GM18507 (cell line): ENCODE measurements around the gene GALNT2.
A peak's percentile ranks its signal among the peaks of the same experiment; 100 is the strongest.

Experiments used
- DNase-seq: peaks from one replicate; pipeline ENCODE4 v3.0.0; 2011; ENCODE audit warnings: low read depth; ENCODE audit not compliant: insufficient read length; ENCODE audit errors: extremely low spot score
- FAIRE-seq: peaks from 2 replicates; lab custom pipeline; 2011; peaks lifted over from hg19 to GRCh38; lab: Jason Lieb, UNC

GALNT2 gene

DNA sequence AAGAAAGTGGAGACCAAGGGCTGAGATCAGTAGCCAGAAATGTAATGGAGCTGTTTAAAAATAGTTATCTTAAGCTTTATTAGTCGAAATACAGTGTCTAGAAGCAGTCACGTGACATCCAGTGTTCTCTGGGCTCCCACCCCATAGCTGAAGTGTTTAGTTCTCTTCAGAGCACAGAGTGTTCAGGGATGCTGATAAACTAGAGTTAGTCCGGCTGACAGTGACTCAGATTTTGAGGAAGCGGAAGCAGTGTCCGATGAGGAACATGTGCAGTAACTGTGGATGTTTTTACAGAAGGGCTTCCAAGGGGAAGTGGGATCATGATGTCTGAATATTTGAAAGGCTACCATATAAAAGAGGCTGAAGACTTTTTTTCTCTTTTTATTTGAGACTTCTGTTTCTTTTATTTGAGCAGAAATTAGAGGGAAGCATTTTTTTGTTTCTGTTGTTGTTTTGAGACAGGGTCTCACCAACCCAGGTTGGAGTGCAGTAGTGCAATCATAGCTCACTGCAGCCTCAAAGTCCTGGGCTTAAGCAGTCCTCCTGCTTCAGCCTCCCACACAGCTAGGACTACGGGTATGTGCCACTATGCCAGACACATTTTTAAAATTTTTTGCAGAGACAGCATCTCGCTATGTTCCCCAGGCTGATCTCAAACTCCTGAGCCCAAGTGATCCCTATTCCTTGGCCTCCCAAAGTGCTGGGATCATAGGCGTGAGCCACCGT, 124.2 kb downstream of the GALNT2 start:
- FAIRE-seq: no peak
- DNase-seq: no peak

- FAIRE-seq (no peak), DNase-seq (no peak)
These were observed 124.8 kb downstream of the GALNT2 start for GRCh38 chr1:230191855-230192254.

- no peak for DNase-seq
- FAIRE-seq: no peak
These were observed 127.5 kb downstream of the GALNT2 start for GRCh38 chr1:230194525-230194924.

DNA sequence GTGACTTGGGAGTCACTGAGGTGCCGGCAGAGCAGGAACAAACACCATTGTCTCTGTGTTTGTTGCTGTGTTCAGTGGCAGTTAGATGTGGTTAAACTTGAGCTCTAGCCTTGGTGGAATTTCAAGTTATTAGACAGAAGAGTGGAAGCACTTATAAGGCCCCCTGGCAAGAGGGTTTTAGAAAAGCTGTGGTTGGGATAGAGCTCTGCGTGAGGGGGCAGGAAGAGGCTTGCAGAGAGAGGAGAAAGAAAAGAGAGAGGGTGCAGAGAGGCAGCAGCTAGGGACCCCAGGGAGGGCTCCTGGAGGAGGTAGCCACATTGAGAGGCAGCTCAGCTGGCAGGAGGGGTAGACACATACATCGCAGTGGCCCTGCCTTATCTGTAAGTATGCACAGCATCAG, 128.2 kb downstream of the GALNT2 start:
- DNase-seq (no peak), FAIRE-seq (no peak)

- FAIRE-seq (no peak), DNase-seq (no peak)
These were observed 129.0 kb downstream of the GALNT2 start for GRCh38 chr1:230196077-230196476.

DNA sequence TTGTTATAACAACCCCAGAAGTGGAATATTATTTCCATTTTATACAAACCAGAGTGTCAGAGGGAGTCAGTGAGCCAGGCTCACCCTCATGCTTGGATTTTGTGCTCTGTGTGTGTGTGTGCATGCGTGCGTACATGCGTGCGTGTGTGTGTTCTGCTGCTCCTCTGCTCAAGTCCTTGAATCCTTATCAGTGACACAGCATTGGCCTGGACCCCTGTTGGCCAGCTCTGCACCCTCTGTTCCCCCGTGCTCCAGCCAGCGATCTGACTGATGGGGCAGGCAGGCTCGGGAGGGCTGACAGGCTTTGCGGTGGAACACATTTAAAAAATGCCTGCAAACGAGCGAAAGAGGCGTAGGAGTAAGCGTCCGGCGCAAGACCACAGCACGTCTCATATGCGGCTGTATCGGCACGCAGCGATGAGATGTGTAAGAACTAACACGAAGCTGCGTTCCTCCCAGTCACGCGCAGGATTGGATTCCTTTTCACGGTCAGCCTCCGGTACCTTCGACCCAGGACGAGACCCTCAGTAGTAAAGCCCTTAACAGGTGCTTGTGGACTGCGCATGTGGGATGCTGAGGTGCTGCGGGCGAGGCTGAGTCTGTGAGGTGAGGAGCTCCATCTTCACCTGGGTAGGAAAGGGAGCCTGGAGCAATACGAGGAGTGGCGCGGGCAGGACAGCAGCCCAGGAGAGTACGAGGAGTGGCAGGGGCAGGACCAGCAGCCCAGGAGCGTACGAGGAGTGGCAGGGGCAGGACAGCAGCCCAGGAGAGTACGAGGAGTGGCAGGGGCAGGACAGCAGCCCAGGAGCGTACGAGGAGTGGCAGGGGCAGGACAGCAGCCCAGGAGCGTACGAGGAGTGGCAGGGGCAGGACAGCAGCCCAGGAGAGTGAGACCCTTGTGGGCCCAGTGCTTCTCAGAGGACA, 130.9 kb downstream of the GALNT2 start:
- DNase-seq (no peak), FAIRE-seq (no peak)

DNA sequence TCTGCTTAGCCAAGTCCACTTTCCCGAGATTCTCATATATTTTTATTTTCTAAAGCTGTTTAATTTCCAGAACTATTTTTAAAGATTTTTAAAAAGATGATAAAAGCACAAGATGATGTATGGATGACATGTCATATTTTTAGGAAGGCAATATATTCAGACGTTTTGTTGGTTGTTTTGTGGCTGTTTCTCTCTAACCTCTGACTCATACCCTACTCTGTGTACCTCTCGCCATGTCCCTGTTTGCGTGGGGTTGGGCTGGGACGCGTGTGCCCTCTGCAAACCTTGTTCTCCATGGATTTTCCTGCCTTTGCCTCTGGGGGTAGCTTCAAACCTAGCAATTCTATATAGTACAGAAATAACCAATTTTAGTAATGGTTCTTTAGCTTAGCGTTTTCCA, 132.0 kb downstream of the GALNT2 start:
- no peak for DNase-seq
- FAIRE-seq: no peak

GRCh38 chr1:230199554-230199953, 132.5 kb downstream of the GALNT2 start:
- FAIRE-seq (no peak), DNase-seq (no peak)

- DNase-seq: no peak
- FAIRE-seq: no peak
These were observed 133.2 kb downstream of the GALNT2 start for GRCh38 chr1:230200276-230200675.

DNA sequence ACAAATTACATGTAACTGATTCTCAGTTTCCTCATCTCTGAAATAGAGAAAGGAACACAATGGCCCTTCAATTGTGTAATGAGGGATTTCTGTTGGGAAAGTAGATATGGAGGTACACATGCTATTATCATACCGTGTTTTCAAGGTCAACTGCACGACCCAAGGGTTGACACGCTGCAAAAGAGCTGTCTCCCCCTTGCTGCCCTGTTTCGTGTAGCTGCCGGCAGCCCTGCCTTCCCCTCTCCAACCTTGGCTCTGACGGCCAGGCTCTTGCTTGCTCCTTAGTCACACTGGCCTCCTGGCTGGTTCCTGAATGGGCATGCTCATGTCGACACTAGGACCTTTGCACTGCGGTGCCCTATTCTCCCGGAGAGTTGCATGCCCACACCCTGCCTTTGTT, 134.4 kb downstream of the GALNT2 start:
- FAIRE-seq: no peak
- DNase-seq: no peak

DNA sequence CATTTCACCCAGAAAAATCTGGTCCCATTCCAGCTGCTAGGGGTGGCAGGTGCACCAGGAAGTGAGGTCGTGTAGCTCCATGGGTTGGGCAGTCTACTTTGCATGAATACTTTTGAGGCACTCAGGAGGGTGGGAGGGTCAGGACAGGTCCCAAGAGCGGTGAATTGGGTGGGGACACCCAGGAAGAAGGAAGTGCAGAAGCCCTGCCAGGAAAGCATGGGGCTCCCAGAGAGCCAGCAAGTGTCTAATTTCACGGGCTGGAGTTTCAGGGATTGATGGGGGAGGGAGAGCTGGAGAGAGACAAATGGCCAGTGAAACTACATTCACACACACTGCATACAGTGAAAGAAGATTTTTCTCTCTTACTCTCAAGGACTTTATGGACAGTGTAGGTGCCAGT, 137.8 kb downstream of the GALNT2 start:
- no peak for DNase-seq
- FAIRE-seq: no peak

GRCh38 chr1:230205719-230206198, 138.7 kb downstream of the GALNT2 start:
- no peak for FAIRE-seq
- no peak for DNase-seq

- DNase-seq (no peak), FAIRE-seq (no peak)
These were observed 139.2 kb downstream of the GALNT2 start for GRCh38 chr1:230206207-230206606.

- DNase-seq (no peak), FAIRE-seq (no peak)
These were observed 139.9 kb downstream of the GALNT2 start for GRCh38 chr1:230206976-230207375.

DNA sequence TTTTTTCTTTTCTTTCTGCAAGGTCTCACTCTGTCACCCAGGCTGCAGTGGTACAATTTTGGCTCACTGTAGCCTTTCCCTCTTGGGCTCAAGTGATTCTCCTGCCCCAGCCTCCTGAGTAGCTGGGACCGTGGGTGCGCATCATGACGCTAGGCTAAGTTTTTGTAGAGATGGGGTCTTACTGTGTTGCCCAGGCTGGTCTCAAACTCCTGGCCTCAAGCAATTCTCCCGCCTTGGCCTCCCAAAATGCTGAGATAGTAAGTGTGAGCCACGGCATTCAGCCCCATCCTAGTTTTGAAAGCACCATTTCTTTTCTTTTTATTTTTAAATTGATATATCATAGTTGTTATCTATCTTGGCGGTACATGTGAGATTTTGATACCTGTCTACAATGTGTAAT, 140.6 kb downstream of the GALNT2 start:
- FAIRE-seq (no peak), DNase-seq (no peak)

DNA sequence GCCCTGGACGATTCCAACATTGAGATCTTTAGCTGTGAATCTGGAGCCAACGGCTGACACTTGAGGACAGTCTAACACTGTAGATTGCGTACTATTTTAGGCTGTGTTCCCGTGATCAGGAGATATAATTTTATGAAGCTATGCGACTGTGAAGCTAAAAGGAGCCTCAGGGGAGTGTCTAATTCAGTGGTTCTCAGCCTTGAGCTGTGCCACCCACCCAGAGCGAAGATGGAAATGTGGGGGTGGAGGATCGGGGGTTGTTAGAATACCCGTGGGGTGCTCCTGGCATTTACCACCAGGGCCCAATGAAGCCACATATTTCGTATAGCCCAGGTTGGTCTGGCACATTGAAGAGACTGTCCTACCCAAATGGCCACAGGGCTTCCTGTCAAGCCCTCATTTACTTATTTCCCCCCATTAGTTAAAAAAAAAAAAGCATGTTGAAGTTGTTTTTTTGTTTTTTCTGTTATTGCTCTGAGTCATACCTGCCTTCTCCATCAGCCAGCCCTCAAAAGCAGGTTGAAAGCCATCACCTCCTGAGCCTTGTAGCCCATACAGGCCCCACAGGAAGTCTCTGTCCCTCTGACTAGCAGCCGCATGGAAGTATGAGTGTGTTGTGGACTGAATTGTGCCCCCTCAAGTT, 141.7 kb downstream of the GALNT2 start:
- FAIRE-seq (peak; percentile 70), DNase-seq (peak; percentile 12)

DNA sequence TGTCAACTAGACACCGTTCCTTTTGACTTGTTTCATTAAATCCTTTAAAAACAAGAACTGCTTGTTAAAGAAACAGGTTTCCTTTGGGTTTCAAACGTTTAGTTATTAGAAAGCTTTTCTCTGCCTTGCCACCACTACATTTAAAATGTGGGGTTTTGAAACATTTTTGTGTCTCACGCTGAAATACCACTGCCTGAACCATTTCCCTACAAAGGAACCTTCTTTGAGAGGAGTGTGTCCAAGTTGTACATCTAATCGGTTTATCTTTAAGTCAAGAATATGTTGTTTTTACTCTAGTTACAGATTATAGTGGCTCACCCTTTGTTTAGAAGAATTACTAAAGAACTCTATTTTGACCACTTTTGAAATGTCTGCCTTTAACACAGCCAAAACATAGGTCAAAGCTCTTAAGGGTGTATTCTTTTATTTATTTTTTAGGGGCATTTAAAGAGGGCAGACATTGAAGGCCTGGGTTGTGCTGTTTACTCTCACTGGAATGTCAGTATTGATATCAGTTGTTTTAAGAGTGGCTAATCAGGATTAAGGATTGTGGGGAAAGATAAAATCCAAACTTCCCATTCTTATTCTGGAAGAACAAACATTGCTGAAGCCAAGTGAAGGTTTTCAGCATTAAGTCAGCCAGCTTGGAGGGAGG, 143.4 kb downstream of the GALNT2 start:
- DNase-seq (no peak), FAIRE-seq (no peak)

DNA sequence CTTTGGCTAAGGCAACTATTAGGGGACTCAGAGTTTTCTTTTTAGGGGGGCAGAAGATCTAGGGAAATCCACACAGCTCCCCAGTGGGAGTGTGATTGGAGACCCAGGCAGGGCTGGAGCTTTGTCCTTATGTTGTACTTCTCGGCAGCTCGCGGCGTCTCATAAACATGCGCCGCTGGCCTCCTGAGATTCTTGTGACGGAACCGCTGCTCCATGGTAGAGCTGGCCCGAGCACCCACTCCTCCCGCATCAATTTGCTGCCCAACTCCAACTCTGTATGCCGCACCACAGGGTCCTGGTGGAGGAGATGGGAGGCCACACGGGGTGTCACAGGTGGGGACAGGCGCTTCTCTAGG, 143.9 kb downstream of the GALNT2 start:
- FAIRE-seq: no peak
- no peak for DNase-seq

- no peak for FAIRE-seq
- DNase-seq: no peak
These were observed 144.6 kb downstream of the GALNT2 start for GRCh38 chr1:230211436-230212145.
